ENCODE measurements around the gene NAV2.

The NAV2 gene

DNA sequence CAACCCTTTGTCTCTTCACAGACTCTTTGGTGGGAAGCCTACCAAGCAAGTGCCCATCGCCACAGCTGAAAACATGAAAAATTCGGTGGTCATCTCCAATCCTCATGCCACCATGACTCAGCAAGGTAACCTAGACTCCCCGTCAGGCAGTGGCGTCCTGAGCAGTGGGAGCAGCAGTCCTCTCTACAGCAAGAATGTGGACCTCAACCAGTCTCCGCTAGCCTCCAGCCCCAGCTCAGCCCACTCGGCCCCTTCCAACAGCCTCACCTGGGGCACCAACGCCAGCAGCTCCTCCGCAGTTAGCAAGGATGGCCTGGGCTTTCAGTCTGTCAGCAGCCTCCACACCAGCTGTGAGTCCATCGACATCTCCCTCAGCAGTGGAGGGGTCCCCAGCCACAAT lies 336.1 kb downstream of the NAV2 start:
- no peak for DNase-seq

DNA sequence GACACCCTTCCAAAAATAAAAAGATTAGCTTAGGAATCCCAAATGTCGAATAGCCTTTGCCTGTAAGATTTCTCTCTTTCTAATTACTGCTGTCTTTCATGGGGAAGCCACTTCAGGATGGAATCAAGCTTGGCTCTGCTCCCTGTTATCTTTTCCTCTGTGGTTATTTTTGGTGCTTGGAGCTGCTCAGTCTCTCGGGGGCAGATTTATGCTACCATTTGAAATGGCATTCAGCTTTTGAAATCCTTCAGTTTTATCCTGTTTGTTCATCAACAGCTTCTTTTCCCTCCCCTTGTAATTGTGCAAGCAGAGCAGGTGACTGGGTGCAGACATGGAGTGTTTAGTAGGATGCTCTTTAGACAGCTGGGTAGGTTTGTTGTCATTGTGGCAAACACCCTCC lies 336.6 kb downstream of the NAV2 start:
- DNase-seq, result no peak

DNA sequence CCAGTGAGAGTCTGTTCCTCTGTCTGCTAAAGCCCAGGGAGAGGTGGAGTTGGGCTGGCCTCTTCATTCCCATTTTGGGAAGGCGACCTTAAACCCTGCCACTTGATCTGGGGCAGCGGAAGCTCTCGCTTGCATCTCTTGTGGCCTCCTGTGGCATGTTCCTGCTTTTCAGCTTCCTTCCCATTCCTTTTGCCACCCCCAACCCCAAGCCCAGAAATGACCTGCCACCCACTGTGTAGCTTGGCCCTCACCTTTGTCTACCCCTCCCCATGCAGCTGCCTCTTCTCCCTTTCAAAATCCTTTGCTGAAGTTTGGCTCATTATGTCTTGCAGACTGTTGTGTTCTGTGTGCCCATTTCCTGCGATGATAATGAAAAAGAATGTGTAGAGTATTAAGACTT lies 337.4 kb downstream of the NAV2 start:
- DNase-seq, result no peak

DNA sequence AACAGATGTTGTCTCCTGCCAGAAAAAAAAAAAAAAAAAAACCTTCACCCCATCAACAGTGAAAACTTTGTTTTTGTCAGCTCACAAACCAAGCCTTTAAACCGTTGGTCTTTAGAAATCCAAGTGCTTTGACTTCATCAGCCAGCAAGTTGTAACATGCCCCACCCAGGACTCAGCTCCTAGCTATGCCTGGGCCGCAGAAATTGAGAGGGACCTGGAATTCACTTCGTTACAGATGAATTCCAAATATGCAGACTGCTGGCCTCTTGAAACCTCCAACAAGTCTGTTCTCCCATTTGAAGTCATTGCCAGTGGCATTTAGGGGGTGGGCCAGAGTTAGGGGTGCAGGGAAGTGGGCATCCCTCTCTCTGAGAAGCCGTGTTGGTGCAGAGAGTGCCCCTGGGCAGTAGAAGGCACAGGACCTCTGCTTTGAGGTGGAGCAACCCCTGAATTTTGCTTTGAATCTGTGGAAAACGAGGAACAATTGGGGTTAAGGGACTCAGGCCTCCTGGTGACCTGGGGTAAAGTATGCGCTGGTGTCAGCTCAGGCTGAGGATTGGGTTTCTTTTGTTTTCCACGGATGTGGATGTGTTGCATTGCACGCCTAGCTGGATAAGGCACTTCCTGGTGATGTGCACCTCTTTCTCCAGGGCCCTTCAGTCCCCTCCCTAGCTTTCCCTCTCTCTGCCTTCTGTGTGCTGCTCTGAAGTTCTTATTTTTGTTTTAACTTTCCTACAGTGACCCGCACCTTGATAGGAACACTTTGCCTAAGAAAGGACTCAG lies 338.1 kb downstream of the NAV2 start:
- DNase-seq, result no peak

DNA sequence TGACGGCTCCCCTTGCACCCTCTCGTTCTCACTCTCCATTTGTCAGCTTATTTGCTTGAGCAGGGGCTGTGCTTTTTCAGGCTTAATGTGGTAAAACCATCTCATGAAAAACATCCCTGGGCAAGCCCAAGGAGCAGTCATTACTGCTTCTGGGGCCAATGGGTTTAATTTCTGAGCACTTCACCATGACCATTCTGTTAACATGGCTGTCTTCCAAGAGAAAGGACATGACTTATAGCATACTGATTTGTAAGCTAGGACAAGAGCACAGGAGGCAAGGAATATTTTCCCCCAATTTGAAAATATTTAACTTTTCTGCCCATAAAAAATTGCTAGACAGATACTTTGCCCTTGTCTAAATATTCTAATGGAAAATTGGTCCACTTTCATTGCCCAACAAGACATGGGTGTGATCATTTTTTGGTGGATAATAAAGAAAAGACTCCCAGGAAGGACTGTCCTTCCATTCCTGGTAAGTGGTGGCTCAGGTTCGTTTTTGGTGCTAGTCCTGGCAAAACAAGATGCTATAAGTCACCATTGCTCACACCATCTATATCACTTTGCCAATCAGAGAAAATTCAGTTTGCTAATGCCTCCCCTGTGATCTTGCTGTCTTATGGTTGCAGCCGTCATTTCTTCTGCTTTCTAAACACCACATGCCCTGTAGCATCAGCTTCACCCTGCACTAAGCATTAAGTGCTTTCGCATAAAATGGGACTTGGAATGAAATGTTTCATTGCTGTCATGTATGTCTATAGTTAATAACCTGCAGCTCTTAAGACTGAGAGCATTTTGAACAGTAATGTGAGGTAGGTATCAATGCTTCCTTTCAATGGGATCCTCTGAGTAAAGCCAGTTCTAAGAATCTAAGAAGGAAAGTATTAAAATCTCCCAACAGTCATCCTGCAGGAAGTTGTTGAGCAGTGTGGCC lies 339.1 kb downstream of the NAV2 start:
- DNase-seq, result no peak

DNA sequence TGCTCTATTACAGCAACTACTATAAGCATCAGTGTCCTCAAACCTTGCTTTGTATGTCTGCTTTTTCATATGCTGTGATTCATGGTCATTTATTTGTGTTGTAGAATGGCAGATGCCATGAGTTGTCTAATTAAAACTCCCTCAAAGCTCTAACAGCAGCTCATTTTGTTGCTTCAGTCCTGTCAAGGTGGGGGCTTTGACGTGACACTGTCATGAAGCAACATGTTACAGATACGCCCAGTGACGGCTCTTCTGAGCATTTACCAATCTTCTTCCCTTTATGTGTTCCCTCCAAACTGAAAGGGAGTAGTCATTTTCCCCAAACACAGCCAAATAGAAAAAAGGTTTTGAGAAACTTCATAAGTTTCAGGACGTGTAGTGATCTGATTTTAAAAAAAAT lies 340.9 kb downstream of the NAV2 start:
- DNase-seq, result no peak

DNA sequence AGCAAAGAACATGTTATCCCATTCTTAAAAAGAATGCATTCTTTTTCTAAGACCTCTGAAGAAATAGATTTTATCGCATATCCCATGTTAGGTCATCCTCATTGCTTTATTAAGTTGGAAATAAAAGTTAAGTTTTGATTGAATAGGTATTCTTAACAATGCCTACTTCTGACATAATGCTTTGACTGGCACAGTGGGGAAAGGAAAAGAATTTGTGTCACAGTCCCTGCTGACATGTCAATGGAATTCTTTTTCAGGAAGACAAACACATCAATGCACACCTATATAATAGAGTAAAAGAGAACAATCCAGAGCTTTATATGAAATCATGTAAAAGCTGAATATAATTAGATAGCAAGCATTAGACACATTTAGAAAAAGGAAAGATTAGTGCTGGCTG lies 341.9 kb downstream of the NAV2 start:
- DNase-seq, result no peak

DNA sequence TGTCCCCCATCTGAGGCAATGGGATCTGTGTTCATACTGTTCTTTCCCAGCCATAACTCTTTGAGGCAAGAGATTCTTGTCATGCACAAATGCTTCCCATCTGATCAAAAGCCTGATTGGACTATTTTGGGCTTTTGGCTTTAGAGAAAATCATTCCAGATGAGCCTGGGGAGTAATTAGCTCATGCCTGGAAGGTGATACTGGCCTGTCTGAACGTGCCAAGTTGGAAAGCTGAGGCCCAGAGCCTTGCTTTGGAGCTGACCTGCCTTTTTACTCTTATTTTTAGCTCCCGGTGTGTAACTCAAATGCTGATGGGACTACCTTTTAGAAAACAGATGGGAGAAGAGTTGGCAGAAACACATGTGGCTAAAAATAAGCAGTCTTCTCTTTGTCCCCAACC lies 342.7 kb downstream of the NAV2 start:
- no peak for DNase-seq

DNA sequence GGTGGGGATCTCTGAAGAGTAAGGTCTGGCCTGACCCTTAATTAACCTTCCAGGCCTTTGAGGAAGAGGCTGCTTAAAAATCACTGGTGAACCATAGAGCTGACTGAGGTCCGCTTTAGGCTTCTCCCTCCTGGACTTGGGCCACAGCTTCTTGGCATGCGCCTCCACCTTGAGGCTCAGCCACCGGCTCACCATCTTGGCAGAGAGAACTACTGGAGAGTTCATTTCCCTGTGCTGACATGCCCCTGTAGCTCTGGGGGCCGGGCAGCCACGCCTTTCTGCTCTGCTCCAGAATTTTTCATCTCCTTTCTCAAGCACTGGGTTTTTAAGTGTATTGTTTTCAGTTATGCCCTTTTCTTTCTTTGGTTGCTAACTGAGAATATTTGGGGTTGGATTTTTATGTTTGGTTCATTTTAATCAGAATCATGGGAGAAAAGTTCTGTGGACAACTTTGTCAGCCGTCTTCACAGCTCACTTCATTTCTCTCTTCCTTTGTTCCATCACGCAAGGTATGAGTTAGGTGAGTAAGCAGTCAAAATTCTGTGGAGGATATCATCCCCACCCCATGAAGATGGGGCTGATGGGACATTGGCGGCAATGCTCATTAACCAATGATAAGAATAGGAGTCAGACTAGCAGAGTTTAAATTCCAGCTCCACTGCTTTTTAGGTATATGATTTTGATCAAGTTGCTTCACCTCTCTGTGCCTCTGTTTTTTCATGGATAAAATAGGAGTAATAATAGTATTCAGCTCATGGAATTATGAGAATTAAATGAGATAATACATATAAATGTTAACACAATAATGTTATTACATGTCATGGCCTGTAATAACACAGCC lies 343.7 kb downstream of the NAV2 start:
- no peak for DNase-seq

DNA sequence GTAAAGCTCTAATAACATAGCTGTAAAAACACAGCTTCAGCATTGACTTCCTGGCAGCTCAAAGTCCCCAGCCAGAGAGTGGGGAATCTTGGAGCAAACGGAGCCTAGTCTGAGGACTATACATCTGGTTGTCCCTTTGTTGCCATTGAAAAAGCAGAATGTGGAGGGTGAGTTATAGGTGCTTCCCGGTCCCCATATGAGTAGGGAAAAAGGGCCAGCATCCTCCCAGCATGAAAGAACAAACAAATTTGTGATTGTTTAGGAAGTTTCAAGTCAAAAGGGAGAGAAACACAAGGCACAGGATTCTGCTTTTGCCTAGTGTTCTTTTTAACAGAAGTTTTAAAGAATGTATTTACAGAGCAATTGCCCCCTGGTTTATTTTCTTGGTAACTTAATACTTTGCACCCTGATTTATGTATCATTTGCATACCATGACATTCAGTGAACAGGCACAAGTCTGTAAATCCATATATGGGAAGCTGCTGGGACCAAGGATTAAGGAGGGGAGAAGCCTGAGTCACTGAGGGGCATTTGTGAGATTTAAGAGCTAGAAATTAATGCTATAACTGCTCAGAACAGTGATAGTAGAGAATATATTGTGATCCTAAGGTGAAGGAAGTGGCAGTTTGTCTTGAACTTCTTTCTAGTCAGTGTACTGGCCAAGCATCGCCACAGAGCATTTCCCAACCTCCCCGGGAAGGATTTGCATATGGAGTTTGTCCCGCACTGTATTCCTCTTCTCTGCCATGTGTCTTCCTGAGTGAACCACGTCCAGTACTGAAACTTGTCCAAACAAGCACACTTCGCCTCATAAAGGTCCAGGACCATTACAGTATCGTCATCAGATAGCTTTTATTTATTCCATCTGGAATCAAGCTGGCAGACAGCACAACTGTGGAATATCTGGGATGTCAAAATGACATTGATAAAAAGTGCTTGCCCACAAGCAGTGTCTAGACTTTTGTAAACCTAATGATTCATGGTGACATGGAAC lies 344.6 kb downstream of the NAV2 start:
- no peak for DNase-seq

DNA sequence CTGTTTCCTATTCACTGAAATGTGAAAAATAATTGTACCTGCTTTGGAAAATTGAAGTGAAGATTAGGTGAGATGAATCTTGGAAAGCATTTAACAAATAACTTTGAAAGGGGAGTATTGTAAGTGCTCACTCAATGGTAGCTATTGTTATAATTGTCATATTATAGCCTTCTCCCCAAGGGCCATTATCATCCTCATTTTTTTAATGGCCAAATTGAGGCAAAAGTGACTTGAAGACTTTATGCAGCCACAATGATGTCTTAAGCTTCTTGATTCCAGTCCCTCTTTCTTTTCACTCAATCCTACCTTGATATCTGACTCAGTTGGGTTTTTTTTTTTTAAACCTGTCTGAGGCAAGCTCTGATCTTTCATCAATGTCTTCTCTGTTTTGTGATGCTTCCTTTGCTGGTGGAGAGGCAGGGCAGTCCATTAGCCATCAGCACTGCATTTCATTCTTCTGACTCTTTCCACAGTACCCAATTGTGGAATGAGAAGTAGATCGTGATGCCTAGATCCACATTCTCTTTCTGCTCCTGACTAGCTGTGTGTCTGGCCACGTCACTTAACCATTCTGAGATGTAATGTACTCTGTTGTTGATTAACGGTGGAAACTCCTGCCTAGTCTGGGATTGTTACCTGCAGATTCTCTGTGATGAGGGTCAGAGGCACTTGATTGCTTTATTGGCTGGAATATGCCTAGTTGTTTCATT lies 346.3 kb downstream of the NAV2 start:
- DNase-seq, result no peak

DNA sequence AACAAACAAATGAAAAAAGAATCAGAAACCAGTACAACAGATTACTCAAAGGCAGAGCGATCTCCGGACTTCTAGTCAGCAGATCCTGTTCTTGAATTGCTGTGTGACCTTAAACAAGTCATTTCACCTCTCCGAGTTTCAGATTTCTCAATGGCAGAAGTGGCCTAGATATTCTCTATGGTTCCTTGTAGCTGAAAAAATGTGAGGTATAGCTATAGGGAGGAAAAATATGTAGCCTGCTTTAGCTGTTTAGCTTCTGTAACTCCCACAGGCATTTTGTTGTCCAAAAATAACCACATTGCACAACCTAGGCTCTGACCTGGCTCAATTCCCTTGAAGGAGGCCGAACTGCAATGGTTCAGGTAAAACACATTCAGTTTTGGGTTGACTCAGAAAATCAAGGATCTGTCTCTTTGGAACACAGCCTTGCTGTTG lies 347.0 kb downstream of the NAV2 start:
- no peak for DNase-seq

DNA sequence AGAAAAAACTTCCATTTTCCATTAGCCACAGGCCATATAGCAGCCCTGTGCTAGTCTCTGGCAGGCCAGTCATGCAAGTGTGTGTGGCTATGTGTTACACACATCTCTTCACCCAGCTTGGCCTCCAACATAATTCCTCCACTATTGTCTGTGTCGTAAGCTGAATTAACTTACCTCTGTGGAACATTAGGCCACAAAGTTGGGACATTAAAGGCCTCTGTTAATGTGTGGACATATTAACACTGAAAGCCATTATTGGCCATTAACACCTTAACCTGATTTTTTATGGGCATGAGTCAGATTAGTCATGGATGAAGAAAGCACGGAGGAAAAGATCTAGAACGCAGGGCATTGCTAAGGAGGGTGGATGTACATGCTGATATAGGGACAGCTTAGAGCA lies 347.5 kb downstream of the NAV2 start:
- DNase-seq, result no peak

DNA sequence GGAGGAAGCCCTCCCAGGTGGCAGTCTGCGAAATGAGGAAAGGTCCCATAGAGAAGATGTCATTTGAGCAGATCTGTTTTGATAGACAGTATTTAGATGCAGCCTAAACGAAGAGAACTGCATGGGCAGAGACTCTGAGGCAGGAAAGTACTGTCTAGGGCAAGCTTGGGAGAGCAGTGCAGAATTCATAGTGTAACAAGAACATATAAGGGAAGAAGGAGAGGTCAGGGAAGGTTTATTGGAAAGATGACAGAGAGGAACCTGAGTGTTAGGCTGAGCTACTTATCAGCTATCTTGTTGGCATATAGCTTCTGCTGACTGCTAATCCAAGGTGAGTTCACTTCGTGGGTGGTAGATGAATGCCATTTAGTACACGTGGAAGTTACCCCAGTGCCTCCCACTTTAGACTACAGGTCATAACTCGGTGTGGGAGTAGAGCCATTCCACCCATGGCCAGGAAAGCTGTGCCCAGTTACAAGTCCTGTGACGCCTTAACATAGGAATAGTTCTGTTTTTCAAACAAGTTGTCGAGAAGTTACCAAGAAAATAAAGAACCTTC lies 348.1 kb downstream of the NAV2 start:
- no peak for DNase-seq

DNA sequence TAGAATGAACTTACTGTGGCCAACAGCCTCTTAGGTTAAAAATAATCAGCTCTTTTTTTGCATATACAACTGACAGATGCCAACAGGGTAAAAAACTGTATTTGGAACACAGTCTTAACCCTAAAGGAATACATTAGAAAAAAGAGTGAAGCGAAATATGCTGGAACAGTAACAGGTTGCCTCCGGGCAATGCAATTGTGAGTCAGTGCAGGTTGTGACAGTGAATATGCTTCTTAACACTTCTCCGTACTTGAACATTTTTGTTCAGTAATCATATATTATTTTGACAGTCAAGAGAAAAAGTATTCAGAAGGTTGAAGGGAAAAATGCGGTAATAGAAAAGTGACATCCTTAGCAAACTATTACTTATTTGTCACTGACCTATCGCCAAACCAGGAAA lies 349.1 kb downstream of the NAV2 start:
- DNase-seq, result no peak

DNA sequence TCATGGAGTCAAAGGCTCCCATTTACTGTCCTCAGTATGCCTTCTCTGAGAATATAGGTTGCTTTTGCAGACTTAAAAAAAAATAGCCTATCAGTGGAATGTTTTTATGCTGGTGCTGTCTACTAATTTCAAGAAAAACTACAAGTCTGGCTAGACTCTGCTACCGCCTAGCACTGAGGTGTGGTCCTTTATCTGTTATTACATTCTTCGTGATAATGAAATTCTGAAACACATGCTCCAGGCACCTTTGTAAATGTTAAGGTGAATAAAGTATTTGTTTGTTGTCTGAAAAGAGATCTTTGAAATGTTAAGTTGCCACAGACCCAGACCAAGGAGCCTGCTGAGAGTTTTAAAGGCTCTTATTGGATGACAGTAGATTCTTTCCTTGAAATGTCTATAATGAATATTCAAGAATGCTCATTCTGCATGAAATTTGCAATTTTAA lies 352.3 kb downstream of the NAV2 start:
- no peak for DNase-seq

DNA sequence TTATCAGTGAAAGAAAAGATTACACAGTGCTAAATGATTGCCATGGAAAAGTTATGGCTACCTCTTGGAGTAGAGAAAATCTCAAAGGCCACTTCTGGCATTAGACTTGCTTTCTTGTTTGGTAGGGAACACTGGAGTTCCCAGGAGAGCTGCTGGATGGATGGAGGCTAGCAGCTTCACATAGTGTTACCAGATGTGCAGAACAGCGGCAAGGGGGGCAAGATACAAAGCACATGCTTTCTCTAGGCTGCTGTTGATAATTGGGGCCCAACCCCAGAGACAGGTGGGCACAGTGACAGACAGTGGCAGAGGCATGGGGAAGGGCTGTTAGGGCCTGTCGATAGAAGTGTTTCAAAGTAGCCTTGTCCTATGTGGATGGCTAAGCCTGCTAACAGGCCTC lies 352.8 kb downstream of the NAV2 start:
- no peak for DNase-seq

DNA sequence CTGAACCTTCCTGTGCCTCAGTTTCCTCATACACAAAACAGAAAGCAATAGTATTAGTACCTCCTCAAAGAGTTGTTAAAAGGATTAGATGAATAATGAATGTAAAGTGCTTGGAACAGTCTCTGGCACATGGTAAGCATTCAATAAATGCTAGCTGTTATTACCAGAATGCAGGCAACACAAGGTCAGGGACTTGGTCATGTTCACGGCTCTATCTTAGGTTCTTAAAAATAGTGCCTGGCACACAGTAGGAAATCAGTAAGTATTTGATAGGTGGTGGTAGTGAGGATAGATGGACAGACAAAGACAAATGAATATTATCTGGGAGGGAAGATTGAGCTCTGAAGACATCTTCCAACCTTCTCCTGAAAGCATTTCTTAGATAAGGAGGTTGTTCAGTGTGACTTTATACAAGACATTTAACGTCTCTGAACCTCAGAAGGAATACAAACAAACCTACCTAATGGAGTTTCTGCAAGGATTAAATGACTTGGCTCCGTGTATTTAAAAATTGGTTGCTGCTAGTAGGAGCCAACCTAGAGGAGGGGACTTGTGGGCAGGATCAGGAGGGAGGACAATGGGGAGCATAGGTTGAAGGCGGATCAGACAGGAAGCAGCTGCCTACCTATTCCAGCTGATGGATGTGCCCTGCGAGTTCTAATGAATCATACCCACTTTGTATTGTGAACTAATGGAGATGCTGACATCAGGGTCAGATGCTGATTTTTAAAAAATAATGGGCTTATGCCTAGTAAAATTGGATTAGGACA lies 353.6 kb downstream of the NAV2 start:
- DNase-seq, result no peak

DNA sequence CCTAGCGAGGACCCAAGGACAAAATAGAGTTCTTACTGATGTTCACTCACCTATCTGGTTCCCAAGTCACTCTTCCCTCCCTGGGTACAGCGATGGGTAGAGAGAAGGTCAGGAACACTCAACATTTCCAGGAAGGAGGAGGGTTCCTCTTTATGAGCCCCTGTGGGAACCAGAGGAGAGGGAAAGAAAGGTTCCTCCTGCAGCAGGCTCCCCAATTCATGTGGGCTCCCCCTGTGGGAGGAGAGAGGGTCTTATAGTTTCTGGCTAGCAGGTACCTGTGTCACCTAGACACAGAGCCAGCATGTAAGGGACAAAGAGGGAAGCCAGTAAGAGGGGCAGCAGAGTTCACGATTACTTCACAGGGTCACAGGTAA lies 354.1 kb downstream of the NAV2 start:
- no peak for DNase-seq

DNA sequence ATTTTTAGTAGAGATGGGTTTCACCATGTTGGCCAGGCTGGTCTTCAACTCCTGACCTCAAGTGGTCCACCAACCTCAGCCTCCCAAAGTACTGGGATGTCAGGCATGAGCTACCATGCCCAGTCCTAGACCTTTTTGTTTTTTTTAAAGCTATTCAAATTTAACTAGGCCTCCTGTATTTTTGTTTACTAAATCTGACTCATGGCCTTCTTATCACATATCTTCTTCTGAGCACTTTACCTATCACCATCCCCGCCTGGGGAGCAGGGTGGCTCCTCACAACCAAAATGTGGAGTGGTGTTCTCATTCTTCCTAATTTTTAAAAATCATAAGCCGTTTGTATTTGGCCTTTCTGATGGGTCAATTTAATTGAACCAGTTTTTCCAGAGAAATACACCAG lies 355.0 kb downstream of the NAV2 start:
- DNase-seq, result no peak

Measured in CD4-positive, alpha-beta T cell treated with Interleukin-10 for 1 hour (primary cell).